CD4-positive, alpha-beta T cell treated with Interleukin-21 for 1 hour (primary cell): ENCODE data around the gene IFNL1.
"Not testable (repeated sequence)": the region's sequence is repeated elsewhere in the genome, so short reads cannot be mapped to it uniquely, and the experiment has no call there.

Experiments
- DNase-seq: peaks from one replicate; pipeline ENCODE4 v3.0.0-alpha.2; 2020

The IFNL1 gene

GRCh38 chr19:39296055-39296645 lies at the start of gene IFNL1:
TSS of gene IFNL1 (plus strand) at chr19:39296407. CDS start at chr19:39296422, 15 bp downstream.
- no peak for DNase-seq

- peak; percentile 60 for DNase-seq
These were observed 49.1 kb upstream of the IFNL1 start for GRCh38 chr19:39246951-39247669.

- no peak for DNase-seq
These were observed 48.2 kb upstream of the IFNL1 start for GRCh38 chr19:39247701-39248664.

- DNase-seq: no peak
These were observed 47.4 kb upstream of the IFNL1 start, which contains the start of gene IFNL4 for GRCh38 chr19:39248806-39249205. TSS of gene IFNL4 (minus strand) at chr19:39248856.

- DNase-seq: no peak
These were observed 45.1 kb upstream of the IFNL1 start for GRCh38 chr19:39251081-39251480.

GRCh38 chr19:39251846-39252245 lies 44.4 kb upstream of the IFNL1 start:
- DNase-seq: no peak

GRCh38 chr19:39252458-39252857 lies 43.7 kb upstream of the IFNL1 start:
- no peak for DNase-seq

- no peak for DNase-seq
These were observed 42.6 kb upstream of the IFNL1 start for GRCh38 chr19:39253374-39254149.

- no peak for DNase-seq
These were observed 41.5 kb upstream of the IFNL1 start for GRCh38 chr19:39254531-39255345.

GRCh38 chr19:39257227-39257626 lies 39.0 kb upstream of the IFNL1 start:
- no peak for DNase-seq

- no peak for DNase-seq
These were observed 34.5 kb upstream of the IFNL1 start for GRCh38 chr19:39261704-39262103.

- DNase-seq: no peak
These were observed 33.7 kb upstream of the IFNL1 start for GRCh38 chr19:39262496-39262895.

- no peak for DNase-seq
These were observed 32.3 kb upstream of the IFNL1 start for GRCh38 chr19:39263912-39264305.

GRCh38 chr19:39264306-39265290 lies 31.6 kb upstream of the IFNL1 start:
- DNase-seq: no peak

- DNase-seq: no peak
These were observed 30.8 kb upstream of the IFNL1 start for GRCh38 chr19:39265321-39265916.

GRCh38 chr19:39268085-39268484 lies 28.1 kb upstream of the IFNL1 start, which contains the start of gene IFNL2:
TSS of gene IFNL2 (plus strand) at chr19:39268396. CDS start at chr19:39268569, 173 bp downstream.
- DNase-seq: not testable (repeated sequence)

- not testable (repeated sequence) for DNase-seq
These were observed 27.5 kb upstream of the IFNL1 start for GRCh38 chr19:39268531-39269223.

- DNase-seq: not testable (repeated sequence)
These were observed 26.8 kb upstream of the IFNL1 start for GRCh38 chr19:39269369-39269768.
